ENCODE measurements around the gene MYPN.

- no peak for TF ChIP-seq CTCF (IDR thresholded peaks at IDR 0.05)
- no peak for TF ChIP-seq POLR2AphosphoS5 (IDR thresholded peaks at IDR 0.05)
- TF ChIP-seq POLR2A (IDR thresholded peaks at IDR 0.05), result no peak
Observed at GRCh38 chr10:68211669-68212068, 102.4 kb downstream of the MYPN start.
